Stimulated activated CD4-positive, alpha-beta T cell treated with anti-CD3 and anti-CD28 coated beads, Interleukin-1b, Interleukin-23, amount 100 ng/mL, for 4 hours (primary cell): ENCODE results near the gene UGT1A5.

Source experiments
- DNase-seq, 2 donors: peaks; one replicate each; pipeline ENCODE4 v3.0.0-alpha.2; 2020; ENCODE audit warnings: low read depth in 2 of 2

UGT1A5 gene

DNA sequence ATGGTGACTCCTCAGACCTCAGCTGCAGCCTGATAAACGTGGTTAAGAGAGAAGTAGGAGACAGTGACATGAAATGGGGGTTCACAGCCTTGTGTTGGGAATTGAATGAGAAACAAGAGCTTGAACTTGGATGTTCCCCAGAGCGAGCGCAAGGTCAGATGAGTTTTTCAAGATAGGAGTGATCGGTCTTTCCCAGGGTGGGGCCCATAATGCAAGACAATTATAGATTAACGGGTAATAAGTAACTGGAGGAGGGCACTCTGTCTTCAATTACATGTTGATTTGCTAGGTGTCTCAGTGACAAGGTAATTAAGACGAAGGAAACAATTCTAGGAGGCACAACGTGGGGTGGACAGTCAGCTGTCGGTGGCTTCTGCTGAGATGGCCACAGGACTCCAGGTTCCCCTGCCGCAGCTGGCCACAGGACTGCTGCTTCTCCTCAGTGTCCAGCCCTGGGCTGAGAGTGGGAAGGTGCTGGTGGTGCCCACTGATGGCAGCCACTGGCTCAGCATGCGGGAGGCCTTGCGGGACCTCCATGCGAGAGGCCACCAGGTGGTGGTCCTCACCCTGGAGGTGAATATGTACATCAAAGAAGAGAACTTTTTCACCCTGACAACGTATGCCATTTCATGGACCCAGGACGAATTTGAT is at the start of gene UGT1A5:
Gene UGT1A5, plus strand, starts transcription at position 297 of the 651 bp plus-strand sequence. Its CDS starts 85 bp downstream, at position 382.
- DNase-seq, result no peak

DNA sequence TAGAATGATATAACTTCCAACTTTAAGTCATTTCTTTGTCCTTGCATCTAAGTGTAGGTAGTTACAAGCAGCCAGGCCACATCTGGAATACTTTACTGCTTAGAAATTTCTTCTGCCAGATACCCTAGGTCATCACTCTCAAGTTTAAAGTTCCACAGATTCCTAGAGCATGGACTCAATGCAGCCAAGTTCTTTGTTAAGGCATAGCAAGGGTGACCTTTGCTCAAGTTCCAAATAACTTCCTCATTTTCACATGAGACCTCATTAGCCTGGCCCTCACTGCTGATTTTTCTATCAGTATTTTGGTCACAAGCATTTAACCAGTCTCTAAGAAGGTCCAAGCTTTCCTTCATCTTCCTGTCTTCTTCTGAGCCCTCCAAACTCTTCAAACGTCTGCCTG is 48.8 kb upstream of the UGT1A5 start:
- no peak for DNase-seq

DNA sequence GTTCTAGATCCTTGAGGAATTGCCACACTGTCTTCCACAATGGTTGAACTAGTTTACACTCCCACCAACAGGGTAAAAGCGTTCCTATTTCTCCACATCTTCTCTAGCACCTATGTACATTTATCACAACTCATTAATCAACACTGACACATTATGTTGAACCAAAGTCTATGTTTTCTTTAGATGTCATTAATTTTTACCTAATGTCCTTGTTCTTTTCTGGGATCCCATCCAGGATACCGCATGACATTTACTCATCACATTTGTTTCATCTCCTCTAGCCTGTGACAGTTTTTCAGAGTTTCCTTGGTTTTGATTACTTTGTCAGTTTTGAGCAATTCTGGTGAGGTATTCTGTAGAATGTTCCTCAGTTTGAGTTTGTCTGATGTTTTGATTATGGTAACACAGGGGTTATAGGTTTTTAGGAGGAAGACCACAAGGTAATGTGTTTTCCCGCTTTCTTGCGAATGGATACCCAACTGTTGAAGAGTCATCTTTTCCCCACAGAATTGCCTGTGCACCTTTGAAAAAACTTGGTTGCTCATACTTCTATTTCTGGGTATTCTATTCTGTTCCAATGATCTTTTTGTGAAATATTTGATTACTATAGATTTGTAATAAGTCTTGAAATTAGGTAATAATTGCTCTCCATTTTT is 44.0 kb upstream of the UGT1A5 start:
- no peak for DNase-seq

DNA sequence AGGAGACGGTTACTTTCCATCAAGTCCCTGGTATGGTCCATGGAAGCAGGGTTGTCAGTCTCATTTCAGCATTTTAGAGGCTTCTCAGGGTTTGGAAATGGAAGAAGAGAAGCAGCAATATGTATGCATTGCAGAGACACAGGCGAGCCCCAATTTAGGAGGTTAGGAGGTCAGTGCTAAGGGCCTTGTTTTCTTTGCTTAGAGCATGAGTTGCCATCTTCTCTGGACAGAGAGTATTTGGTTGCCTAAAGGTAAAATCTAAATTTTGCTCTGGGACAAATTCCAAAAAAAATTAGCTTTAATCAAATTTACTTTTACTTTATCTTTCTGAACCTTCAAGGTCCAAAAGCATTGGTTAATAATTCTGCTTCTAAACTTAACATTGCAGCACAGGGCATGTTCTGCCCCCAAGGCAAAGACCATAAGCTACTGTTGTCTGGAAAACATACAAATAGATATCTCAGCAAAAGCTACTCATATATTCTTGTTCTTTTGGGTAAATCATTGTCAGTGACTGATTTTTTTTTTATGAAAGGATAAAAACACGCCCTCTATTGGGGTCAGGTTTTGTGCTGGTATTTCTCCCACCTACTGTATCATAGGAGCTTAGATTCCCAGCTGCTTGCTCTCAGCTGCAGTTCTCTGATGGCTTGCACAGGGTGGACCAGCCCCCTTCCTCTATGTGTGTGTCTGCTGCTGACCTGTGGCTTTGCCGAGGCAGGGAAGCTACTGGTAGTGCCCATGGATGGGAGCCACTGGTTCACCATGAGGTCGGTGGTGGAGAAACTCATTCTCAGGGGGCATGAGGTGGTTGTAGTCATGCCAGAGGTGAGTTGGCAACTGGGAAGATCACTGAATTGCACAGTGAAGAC is 41.2 kb upstream of the UGT1A5 start, which contains the start of gene UGT1A9:
Gene UGT1A9, plus strand, starts transcription at position 609 of the 872 bp plus-strand sequence. Its CDS starts 37 bp downstream, at position 646.
- no peak for DNase-seq

DNA sequence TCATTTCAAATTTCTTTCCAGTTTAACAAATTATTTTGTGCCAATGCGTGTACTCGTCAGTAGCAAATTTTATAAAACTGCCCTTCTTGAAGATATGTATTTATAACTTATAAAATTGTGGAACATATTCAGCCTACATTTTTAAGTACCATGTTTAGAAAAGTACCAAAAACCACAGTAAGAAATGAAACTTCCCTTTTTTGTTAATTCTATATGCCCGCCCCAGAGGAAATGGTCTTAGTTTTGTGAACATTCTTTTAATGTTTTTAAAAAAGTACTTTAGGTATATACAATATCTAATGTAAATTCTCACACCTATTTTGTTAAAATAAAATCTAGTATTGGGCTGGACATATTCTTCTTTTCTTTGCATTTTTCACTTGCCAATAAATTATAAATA is 39.8 kb upstream of the UGT1A5 start:
- DNase-seq, result no peak

DNA sequence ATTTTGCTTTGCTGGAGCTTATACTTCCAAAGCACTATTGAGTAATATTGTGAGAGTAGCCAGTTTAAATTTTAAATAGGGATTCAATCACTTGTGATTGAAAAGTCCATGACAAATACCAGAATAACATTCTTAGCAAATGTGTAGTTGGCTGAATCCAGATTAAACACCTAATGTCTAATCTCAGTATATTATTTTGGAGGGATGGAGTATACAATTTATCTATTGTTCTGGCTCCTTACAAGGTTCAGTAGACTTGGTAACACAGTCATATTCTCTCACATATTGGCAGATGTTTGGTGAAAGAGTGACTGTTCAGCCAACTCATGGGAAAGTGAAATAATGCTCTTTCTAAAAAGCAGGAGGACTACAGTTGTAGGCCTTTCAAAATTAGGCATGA is 38.8 kb upstream of the UGT1A5 start:
- no peak for DNase-seq

DNA sequence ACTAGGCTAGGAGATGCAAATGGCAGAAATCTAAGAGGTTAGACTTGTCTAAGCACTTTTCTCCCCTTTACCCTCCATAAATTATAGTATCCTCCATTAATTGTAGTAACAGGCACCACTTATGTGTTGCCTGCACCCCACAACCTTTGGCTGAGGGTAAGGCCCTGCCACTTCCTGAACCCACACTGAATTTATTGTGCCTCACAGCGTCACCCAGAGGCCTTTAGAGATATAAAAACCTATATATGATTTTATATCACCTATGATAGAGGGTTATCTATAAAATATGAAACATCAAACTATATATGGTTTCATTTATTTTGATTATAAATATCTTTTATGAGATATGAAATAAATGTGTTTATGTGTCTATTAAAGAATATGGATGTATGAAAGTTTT is 38.4 kb upstream of the UGT1A5 start:
- DNase-seq, result no peak

DNA sequence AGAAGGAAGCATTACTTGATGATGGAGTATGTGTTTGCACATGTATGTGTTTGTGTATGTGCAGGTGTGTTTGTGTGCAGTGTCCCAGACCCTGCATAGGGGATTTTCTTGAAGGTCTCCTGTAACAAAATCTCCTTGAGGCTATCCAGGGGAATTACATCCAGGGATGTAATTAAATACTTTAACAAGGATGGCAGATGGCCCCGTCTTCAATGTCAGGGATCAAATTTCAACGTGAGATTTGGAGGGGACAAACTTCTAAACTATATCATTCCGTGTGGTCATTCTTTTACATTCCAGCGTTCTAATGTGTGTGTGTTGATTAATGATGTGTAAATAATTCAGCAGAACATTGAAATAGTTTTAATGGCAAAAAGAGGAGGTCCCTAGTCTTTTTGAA is 37.7 kb upstream of the UGT1A5 start:
- DNase-seq, result no peak

DNA sequence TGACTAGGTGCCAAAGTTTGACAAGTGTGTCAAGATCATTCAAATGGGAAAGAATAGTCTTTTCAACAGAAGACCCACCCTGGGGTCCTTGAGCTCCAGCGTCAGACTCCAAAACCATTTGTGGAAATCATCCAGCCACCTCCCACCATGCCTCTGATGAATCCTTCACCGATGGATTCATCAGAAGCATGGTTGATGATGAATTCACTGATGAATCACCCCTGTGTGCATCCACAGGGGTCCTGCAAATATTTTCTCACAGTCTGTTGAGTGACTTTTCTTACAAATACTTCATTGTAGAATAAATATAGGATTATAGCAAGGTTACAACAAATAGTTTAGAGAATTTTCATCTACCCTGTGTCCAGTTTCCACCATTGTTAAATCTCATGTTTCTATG is 36.7 kb upstream of the UGT1A5 start:
- DNase-seq, result no peak

DNA sequence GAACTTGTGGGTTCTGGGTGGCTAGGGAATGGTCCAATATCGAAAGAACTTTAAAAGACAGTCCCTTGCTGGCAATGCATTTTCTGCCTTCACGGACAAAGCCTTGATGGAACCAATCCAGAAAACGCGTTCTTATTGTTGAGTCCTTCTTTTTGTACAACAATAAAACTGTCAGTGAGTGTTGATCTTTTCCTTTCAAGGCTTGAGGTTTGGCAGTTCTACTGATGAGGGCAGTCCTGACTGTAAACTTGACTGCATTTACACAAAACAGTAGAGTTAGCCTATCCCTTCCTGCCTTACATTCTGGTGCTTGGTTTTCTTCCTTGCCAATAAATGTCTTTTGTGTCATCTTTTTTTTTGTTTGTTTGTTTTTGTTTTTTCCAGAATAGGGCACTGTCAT is 33.5 kb upstream of the UGT1A5 start:
- DNase-seq, result no peak

DNA sequence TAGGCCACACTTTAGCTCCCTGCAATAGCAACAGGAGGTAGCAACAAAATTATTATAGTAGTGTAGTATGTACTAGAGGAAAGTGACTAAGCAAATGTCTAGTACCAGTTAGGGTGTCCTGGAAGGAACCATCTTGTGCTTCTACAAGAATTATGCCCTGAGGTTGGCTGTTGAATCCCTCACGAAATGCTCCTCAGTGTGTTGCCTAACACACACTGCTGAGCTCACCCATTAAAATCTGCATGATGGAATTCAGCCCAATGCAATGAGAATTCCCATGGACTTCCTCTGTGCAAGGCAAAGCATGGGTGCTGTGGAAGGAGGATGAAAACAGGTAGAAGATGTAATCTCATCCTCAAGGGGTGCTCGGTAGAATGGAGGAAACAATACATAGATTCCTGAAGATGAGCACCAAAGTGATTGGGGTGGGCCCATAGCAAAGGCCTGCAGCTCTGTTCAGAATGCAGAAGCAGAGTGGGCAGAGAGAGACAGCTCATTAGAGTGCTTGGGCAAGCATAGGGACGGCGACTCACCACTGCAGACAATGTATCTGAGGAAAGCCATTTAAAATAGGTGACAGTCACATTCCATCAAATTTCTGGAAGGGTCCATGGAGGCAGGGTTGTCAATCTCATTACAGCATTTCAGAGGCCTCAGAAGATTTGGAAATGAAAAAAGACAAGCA is 32.2 kb upstream of the UGT1A5 start:
- DNase-seq, result no peak

DNA sequence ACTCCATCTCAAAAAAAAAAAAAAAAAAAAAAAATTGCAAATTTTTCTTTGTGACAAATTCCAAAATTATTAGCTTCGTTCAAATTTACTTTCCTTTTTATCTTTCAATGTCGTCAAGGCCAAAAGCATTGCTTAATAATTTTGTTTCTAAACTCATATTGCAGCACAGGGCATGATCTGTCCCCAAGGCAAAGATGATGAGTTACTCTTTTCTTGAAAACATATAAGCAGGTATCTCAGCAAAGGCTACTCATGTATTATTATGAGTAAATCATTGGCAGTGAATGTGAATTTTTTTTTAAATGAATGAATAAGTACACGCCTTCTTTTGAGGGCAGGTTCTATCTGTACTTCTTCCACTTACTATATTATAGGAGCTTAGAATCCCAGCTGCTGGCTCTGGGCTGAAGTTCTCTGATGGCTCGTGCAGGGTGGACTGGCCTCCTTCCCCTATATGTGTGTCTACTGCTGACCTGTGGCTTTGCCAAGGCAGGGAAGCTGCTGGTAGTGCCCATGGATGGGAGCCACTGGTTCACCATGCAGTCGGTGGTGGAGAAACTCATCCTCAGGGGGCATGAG is 31.1 kb upstream of the UGT1A5 start, which contains the start of gene UGT1A7:
Gene UGT1A7, plus strand, starts transcription at position 381 of the 579 bp plus-strand sequence. Its CDS starts 37 bp downstream, at position 418.
- no peak for DNase-seq

DNA sequence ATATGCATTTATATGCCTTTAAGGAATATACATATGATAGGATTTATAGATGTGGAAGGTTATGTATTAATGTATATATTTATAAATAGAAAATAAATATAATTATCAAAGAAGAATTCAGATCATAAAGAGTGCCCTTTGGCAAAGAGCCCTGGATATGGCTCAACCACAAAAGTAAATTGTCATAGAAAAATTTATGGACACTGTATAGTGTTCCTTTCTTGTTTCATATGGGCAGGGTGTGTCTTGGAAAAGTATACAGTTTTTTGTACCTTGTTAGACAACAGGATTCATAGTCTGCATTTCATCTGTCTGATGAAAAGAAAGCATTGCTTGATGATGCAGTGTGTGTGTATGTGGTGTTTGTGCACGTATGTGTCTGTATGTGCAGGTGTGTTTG is 28.1 kb upstream of the UGT1A5 start:
- no peak for DNase-seq

DNA sequence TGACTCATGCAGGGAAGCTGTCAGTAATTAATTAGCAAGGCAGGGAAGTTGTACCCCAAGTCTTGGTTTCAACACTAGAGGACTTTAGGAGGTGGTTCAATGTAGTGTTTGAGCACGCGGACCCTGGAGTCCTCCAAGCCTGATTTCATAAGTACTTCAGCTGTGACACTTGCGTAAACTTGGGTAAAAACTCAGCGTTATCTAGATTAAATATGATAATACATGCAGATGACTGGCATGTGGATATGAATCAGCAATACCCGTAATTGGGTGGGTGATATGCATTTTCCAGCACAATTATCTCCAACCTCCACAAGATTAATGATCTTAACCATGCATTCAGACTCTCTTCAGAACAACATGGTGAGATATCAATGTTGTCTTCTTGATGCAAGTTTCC is 25.8 kb upstream of the UGT1A5 start:
- no peak for DNase-seq

DNA sequence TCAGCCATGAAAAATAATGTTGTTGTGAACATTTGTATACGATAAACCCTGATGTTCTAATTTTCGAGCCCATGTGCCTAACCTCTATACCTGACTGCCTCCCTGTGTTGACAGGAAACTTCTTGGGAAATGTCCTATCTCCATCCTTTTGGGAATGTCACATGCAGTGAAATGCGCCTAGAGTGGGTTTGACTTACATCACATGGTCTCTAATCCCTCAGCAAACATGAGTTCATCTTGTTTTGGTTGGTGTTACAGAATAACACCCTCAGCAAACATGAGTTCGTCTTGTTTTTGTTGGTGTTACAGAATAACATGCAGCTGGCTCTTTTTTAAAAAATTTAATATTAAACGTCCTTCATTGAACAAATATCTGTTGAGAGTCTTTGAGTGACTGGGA is 24.4 kb upstream of the UGT1A5 start:
- no peak for DNase-seq

DNA sequence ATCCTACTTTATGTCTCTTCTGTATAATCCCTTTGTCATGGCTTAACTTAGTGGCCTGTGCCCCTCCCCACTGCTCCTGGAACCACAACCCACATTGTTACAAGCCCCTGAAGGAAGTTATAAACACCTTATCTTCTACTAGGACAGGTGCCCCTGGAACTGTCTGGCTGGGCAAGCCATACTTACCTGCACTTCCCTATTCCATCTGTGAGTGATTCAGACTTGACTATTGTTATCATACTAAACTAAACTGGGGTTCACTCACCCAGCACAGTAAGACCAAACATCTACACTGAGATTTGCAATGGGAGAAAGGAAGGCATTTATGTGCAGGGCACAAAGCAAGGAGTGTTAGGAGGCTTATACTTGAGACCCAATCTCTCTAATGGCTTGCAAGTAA is 23.7 kb upstream of the UGT1A5 start:
- DNase-seq, result no peak

DNA sequence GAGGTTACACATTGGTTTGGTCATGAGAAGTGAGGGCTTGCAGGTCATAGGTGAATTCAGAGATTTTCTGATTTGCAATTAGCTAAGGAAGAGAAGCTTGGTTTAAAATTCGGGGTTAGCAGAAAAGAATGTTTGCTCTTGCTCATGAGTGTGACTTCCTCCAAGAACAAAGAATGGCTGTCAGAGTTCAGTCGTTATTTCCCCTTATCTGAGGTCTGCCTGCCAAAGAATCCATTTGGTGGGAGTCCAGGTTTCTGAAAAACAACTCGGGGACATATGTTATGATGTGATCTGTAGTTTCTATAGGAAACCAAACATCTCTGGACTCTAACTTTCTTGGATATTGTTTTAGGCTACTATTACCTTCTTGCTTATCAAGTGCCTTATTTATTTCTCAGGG is 23.2 kb upstream of the UGT1A5 start:
- no peak for DNase-seq

DNA sequence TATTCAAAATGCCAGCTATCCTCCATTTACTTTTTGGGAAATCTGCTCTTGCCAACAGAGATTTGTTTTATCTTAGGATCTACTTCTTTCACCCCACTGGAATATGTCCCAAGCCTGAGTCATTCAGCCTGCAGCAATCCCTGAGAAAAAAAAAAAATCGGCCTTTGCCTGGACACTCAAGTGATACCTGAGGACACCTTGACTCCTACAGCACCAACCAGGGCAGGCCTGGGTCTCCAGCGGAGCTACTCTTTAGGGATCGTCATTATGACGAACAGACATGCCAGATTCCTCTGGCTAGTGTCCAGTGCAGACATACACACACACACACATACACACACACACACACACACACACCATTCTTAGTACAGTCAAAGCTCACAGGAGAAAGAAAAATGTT is 22.3 kb upstream of the UGT1A5 start:
- DNase-seq, result no peak

DNA sequence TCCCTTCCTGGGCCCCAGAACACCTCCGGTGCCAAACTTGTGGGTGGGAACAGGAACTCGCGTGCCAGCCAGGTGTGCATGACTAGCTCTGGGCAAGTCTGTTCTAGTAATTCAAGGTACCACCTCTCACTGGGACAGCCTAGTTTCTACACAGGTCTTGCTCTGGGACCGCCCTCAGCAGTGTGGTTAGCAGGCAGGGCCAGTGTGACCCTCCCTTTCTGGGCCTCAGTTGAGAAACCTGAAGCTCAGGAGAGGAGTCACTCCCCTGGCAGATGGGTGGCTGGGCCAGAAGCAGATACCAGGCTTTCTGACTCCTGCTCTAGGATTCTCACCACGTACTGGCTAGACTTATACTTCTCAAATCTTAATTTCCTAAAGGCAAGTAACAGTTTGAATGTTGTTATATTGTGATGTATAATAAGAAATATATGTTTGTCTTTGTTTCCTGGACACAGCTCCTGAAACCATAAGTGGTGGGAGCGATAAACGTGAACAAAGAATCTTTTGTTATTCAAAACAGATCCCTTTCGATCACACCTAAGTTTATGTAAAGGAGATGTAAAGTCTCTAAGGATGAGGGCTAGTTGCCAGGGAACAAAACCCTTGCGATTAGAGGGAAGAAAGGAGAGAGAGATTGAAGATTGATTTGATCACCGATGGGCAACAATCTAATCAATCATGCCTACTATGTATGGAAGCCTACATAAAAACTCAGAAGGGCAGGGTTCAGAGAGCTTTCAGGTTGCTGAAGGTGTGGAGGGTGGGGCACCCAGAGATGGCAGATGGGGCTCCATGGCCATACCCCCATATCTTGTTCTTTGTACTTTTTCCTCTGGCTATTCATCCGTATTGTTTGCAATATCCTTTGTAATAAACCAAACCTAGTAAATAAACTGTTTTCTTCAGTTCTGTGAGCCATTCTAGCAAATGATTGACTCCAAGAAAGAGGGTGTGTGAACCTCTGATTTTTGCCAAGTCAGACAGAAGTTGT is 21.0 kb upstream of the UGT1A5 start:
- DNase-seq, result no peak

DNA sequence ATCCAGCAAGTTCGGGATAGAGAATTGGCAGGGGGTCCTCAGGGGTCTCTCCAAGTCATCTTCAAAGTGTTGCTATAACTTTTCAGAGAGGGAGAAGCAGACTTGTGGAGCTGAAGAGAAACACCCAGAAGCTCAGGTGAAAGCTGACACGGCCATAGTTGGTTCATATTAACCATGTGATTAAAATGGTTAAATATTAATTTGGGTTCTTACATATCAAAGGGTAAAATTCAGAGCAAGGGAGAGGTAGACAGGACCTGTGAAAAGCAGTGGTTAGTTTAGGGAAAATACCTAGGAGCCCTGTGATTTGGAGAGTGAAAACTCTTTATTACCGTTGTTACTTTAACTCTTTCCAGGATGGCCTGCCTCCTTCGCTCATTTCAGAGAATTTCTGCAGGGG is 20.1 kb upstream of the UGT1A5 start, which contains the start of gene UGT1A6:
Gene UGT1A6, plus strand, starts transcription at position 243 of the 400 bp plus-strand sequence. Its CDS starts 115 bp downstream, at position 358.
- DNase-seq, result no peak
